Trophoblast cell (in vitro differentiated cells and primary cell): ENCODE data around the gene OR4E2.
"Not testable (repeated sequence)": the region's sequence is repeated elsewhere in the genome, so short reads cannot be mapped to it uniquely, and the experiment has no call there.

ENCODE experiments used
- DNase-seq, 2 donors: peaks; one replicate each; pipeline ENCODE4 v3.0.0-alpha.2; 2016
- H2AFZ ChIP-seq: 2 replicates; pipeline ENCODE4 v1.6.1; 2013; ENCODE audit warnings: low read length, moderate library complexity, mild to moderate bottlenecking; ENCODE audit not compliant: insufficient read depth, poor library complexity
- H2AK5ac ChIP-seq: 2 replicates; pipeline ENCODE4 v1.6.1; 2013; ENCODE audit warnings: mild to moderate bottlenecking, low read length
- H2BK120ac ChIP-seq: 2 replicates; pipeline ENCODE4 v1.6.1; 2013; ENCODE audit warnings: low read length, mild to moderate bottlenecking, moderate library complexity; ENCODE audit not compliant: insufficient read depth, poor library complexity
- H2BK12ac ChIP-seq: 2 replicates; pipeline ENCODE4 v1.6.1; 2013; ENCODE audit warnings: mild to moderate bottlenecking, low read length, moderate library complexity
- H2BK5ac ChIP-seq: 2 replicates; pipeline ENCODE4 v1.6.1; 2013; ENCODE audit warnings: low read length, low read depth, moderate library complexity, mild to moderate bottlenecking; ENCODE audit not compliant: poor library complexity
- H3K14ac ChIP-seq: 2 replicates; pipeline ENCODE4 v1.6.1; 2013; ENCODE audit warnings: mild to moderate bottlenecking, low read length
- H3K18ac ChIP-seq: 2 replicates; pipeline ENCODE4 v1.6.1; 2013; ENCODE audit warnings: mild to moderate bottlenecking, low read length
- H3K23ac ChIP-seq: 2 replicates; pipeline ENCODE4 v1.6.1; 2013; ENCODE audit warnings: low read length
- H3K27ac ChIP-seq: 2 replicates; pipeline ENCODE4 v1.5.1; 2013; ENCODE audit warnings: low read depth, mild to moderate bottlenecking, inconsistent platforms, low read length, moderate library complexity
- H3K27me3 ChIP-seq: 2 replicates; pipeline ENCODE4 v1.6.1; 2013; ENCODE audit warnings: inconsistent platforms, mild to moderate bottlenecking, low read length, moderate library complexity; ENCODE audit not compliant: insufficient read depth
- H3K36me3 ChIP-seq, 2 experiments: 1 replicate in 1 of 2; 2 replicates in 1 of 2; pipeline ENCODE4 v1.6.1; 2013; ENCODE audit warnings: low read length in 2 of 2, mild to moderate bottlenecking in 2 of 2, moderate library complexity in 1 of 2; ENCODE audit not compliant: insufficient read depth in 2 of 2, control insufficient read depth in 1 of 2
- H3K4ac ChIP-seq: 2 replicates; pipeline ENCODE4 v1.6.1; 2013; ENCODE audit warnings: low read depth, mild to moderate bottlenecking, low read length, moderate library complexity
- H3K4me1 ChIP-seq, 2 experiments: 1 replicate in 1 of 2; 2 replicates in 1 of 2; pipeline ENCODE4 v1.6.1; 2013; ENCODE audit warnings: low read length in 2 of 2, mild to moderate bottlenecking in 2 of 2, moderate library complexity in 1 of 2; ENCODE audit not compliant: insufficient read depth in 2 of 2, control insufficient read depth in 1 of 2
- H3K4me2 ChIP-seq: 2 replicates; pipeline ENCODE4 v1.6.1; 2013; ENCODE audit warnings: inconsistent platforms, mild to moderate bottlenecking, low read length, moderate library complexity
- H3K4me3 ChIP-seq: 2 replicates; pipeline ENCODE4 v1.5.1; 2013; ENCODE audit warnings: mild to moderate bottlenecking, low read depth, low read length, inconsistent platforms
- H3K79me1 ChIP-seq: one replicate; pipeline ENCODE4 v1.6.1; 2013; ENCODE audit warnings: low read length
- H3K79me2 ChIP-seq: 2 replicates; pipeline ENCODE4 v1.6.1; 2013; ENCODE audit warnings: low read length, mild to moderate bottlenecking; ENCODE audit not compliant: control insufficient read depth, insufficient read depth, poor library complexity
- H3K9ac ChIP-seq: 2 replicates; pipeline ENCODE4 v1.6.1; 2013; ENCODE audit warnings: mild to moderate bottlenecking, low read length
- H3K9me3 ChIP-seq: 2 replicates; pipeline ENCODE4 v1.6.1; 2013; ENCODE audit warnings: low read depth, mild to moderate bottlenecking, control low read depth, inconsistent platforms, low read length; ENCODE audit not compliant: insufficient read depth
- H4K12ac ChIP-seq: 2 replicates; pipeline ENCODE4 v1.6.1; 2013; ENCODE audit warnings: low read depth, mild to moderate bottlenecking, low read length, moderate library complexity
- H4K8ac ChIP-seq: 2 replicates; pipeline ENCODE4 v1.6.1; 2013; ENCODE audit warnings: low read depth, mild to moderate bottlenecking, low read length, moderate library complexity
- H4K91ac ChIP-seq: one replicate; pipeline ENCODE4 v1.6.1; 2013; ENCODE audit warnings: low read depth, mild to moderate bottlenecking, low read length, moderate library complexity
- WGBS: extraction: QIAGEN DNeasy Blood & Tissue Kit; methylation state at CpG from one replicate; pipeline ENCODE4 v1.1.7; 2013; ENCODE audit warnings: missing lambda C conversion rate; ENCODE audit not compliant: insufficient read length, insufficient coverage; ENCODE audit errors: extremely low coverage; 5-methylcytosine and 5-hydroxymethylcytosine counted together

Gene OR4E2

DNA sequence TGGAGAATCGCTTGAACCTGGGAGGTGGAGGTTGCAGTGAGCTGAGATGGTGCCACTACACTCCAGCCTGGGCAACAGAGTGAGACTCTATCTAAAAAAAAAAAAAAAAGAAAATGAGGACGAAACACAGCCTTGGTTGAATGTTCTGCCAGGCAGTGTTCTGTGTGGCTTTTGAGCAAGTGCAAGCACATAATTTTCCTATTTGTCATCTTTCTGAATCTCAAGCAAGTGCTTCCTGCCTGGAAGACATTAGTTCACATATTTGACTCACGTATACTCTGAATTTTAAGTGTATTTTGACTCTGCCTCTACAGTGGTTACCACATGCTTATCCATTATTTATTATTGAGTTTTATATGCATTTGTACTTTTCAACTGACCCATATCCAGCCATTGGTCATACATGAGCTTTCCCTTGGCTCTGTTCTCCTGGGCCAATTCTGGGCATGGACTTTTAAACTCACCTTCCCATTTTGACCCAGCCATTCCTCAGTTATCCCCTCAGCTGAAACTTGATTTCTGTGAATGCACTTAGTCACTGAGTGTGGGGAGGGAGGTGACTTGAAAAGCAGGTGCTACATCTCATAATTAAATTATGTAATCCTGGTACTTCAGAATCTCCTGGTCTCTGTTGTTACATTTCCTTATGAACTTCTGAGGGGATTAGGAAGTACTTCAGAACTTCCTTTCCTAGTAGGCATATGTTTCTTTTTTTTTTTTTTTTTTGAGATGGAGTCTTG lies 27.0 kb upstream of the OR4E2 start:
- Histone ChIP-seq H3K4ac (no peak overlapping the region), H2AFZ (no peak overlapping the region), H3K4me1 (no peaks in the 10 kb centered on the region), H3K14ac (no peak overlapping the region), H3K18ac (no peak overlapping the region), H3K79me2 (no peaks in the 10 kb centered on the region), H2BK12ac (no peak overlapping the region), H3K79me1 (no peaks in the 10 kb centered on the region), H2BK120ac (no peak overlapping the region), H2BK5ac (no peak overlapping the region), H2AK5ac (no peak overlapping the region), H3K9me3 (no peaks in the 10 kb centered on the region), H4K8ac (no peak overlapping the region), H4K91ac (no peak overlapping the region), H3K4me3 (no peak overlapping the region), H3K27ac (no peak overlapping the region), H3K9ac (no peak overlapping the region), H4K12ac (no peak overlapping the region), H3K36me3 (no peaks in the 10 kb centered on the region), H3K27me3 (no peaks in the 10 kb centered on the region), H3K4me2 (no peak overlapping the region), H3K23ac (no peak overlapping the region)
- no CpG with 5 or more reads among the region's 3 CpGs for WGBS
- no peak for DNase-seq

DNA sequence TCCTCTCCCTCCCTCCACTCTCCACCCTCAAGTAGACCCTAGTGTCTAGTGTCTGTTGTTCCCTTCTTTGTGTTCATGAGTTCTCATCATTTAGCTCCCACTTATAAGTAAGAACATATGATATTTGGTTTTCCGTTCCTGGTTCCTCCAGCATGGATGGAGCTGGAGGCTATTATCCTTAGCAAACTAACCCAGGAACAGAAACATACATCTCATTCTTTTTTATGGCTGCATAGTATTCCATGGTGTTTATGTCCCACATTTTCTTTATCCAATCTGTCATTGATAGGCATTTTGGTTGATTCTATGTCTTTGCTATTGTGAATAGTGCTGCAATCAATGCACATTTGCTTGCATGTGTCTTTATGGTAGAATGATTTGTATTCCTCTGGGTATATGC lies 23.1 kb upstream of the OR4E2 start:
- H2AK5ac ChIP-seq, H2BK12ac ChIP-seq: not testable (repeated sequence)
- no CpG with 5 or more reads among the region's 1 CpG for WGBS

GRCh38 chr14:21631084-21631483 lies 22.6 kb upstream of the OR4E2 start:
- H3K79me2 ChIP-seq: no peaks in the 10 kb centered on the region
- no peaks in the 10 kb centered on the region for H3K27me3 ChIP-seq
- no peak overlapping the region for H2BK5ac ChIP-seq
- H4K8ac ChIP-seq: no peak overlapping the region
- no peak overlapping the region for H3K14ac ChIP-seq
- no peak overlapping the region for H2BK12ac ChIP-seq
- H3K4me2 ChIP-seq: no peak overlapping the region
- H3K36me3 ChIP-seq: no peaks in the 10 kb centered on the region
- H3K4me1 ChIP-seq: no peaks in the 10 kb centered on the region
- no peak overlapping the region for H3K23ac ChIP-seq
- no peak for DNase-seq
- no peak overlapping the region for H3K4me3 ChIP-seq
- no peak overlapping the region for H4K91ac ChIP-seq
- H3K4ac ChIP-seq: no peak overlapping the region
- WGBS: no CpG with 5 or more reads among the region's 3 CpGs
- H3K9me3 ChIP-seq: no peaks in the 10 kb centered on the region
- H2BK120ac ChIP-seq: no peak overlapping the region
- no peak overlapping the region for H2AK5ac ChIP-seq
- no peak overlapping the region for H3K27ac ChIP-seq
- H2AFZ ChIP-seq: no peak overlapping the region
- H3K79me1 ChIP-seq: no peaks in the 10 kb centered on the region
- no peak overlapping the region for H4K12ac ChIP-seq
- no peak overlapping the region for H3K9ac ChIP-seq
- H3K18ac ChIP-seq: no peak overlapping the region

More for the DNA sequence above, 23.1 kb upstream of the OR4E2 start:
- H3K9me3 ChIP-seq, H3K23ac ChIP-seq, H3K79me2 ChIP-seq, H3K36me3 ChIP-seq, H3K4me2 ChIP-seq, H3K4me1 ChIP-seq, H3K27ac ChIP-seq, H4K91ac ChIP-seq, H3K4ac ChIP-seq, H2BK5ac ChIP-seq, H3K79me1 ChIP-seq, H2AFZ ChIP-seq, DNase-seq, H3K4me3 ChIP-seq, H4K8ac ChIP-seq, H4K12ac ChIP-seq, H3K27me3 ChIP-seq, H3K18ac ChIP-seq, H2BK120ac ChIP-seq, H3K14ac ChIP-seq, H3K9ac ChIP-seq: not testable (repeated sequence)

DNA sequence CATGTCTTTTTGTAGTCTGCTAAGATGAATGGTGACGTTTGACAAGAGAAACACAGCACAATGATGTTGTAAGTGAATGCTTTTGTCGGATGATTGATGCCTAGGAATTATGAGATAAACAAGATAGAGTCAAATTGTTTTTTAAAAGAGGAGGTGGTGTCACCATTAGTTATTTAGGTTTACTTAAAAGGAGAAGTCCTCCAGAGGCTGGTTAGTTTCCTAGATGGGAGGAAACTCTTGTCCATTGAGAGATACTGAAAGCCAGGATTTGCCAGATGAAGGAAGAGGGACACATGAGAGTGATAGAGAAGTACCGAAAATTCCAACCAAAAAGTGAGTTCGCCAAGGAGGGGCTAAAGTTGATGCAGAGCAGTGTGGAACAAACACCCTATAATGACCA lies 18.8 kb upstream of the OR4E2 start, which contains the start of gene OR10G2:
TSS of gene OR10G2 (minus strand) at position 101 of the 400 bp plus-strand sequence. CDS start at position 3, 98 bp downstream.
- Histone ChIP-seq H3K23ac (no peak within 1 kb of the TSS), H2AK5ac (no peak within 1 kb of the TSS), H3K4me3 (no peak within 1 kb of the TSS), H3K79me1 (no peaks in the 10 kb centered on the region), H3K4ac (no peak within 1 kb of the TSS), H4K12ac (no peak within 1 kb of the TSS), H3K27me3 (no peaks in the 10 kb centered on the region), H3K4me1 (no peaks in the 10 kb centered on the region), H2BK12ac (no peak within 1 kb of the TSS), H3K9ac (no peak within 1 kb of the TSS), H3K14ac (no peak within 1 kb of the TSS), H2AFZ (no peak within 1 kb of the TSS), H4K91ac (no peak within 1 kb of the TSS), H4K8ac (no peak within 1 kb of the TSS), H3K18ac (no peak within 1 kb of the TSS), H2BK5ac (no peak within 1 kb of the TSS), H2BK120ac (no peak within 1 kb of the TSS), H3K27ac (no peak within 1 kb of the TSS), H3K9me3 (no peaks in the 10 kb centered on the region), H3K4me2 (no peak within 1 kb of the TSS), H3K36me3 (no peaks in the 10 kb centered on the region), H3K79me2 (no peaks in the 10 kb centered on the region)
- no peak for DNase-seq
- WGBS: no CpG with 5 or more reads among the region's 4 CpGs
